Adrenal gland (tissue), 5 donors: ENCODE measurements around the gene SHISA5.

Experiments used
- CTCF ChIP-seq, 6 experiments: fragments of 450-650 bp in 4 of 6; fragments of 200-600 bp in 2 of 6; sonication (generic) in 1 of 6; IDR thresholded peaks; 1 replicate in 5 of 6; 2 replicates in 1 of 6; pipeline versions ENCODE4 v1.5.1 to v1.8.0; 2016 to 2021; ENCODE audit warnings: antibody characterized with exemption in 6 of 6, mild to moderate bottlenecking in 2 of 6, moderate library complexity in 1 of 6
- POLR2A ChIP-seq, 2 donors: fragments of 450-650 bp; IDR thresholded peaks; one replicate each; pipeline ENCODE4 v1.6.1; 2017; ENCODE audit warnings: antibody characterized with exemption in 2 of 2, mild to moderate bottlenecking in 2 of 2, moderate library complexity in 1 of 2
- donor health status: DM: no; HTN: no; CAD: no.

DNA sequence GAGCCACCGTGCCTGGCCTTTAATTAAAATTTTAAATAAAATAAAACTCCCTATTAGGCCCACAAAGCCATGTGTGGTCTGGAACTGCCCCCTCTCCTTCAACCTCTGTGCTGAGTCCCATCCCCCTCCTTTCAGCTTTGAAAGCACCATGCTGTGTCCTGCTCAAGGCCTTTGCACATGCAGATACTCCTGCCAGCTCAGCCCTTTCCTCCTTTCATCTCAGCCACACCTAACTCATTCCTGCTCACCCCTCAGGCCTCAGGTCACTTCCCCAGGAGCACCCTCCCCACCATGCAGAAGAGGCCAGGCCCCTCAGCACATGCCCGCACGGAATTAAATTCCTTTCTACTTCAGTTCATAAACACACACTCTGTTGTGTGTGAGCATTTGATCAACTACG lies 29.4 kb downstream of the SHISA5 start:
- TF ChIP-seq CTCF (IDR thresholded peaks at IDR 0.05), result no peak
- TF ChIP-seq POLR2A (IDR thresholded peaks at IDR 0.05), result no peak
